ENCODE data around the gene HM13. TPM values are rescaled to one million over a fixed set of nuclear protein-coding genes. Genes with fewer than 3 reads are reported as not detected.
A peak's percentile ranks its signal among the peaks of the same experiment; 100 is the strongest.

Gene HM13
- total and polyA plus RNA-seq, 2 of the 13 experiments (the other 11 are each of a cell fraction or from before 2014, with no cell fraction given): 118 to 243 TPM

- TF ChIP-seq, protein P1, sequence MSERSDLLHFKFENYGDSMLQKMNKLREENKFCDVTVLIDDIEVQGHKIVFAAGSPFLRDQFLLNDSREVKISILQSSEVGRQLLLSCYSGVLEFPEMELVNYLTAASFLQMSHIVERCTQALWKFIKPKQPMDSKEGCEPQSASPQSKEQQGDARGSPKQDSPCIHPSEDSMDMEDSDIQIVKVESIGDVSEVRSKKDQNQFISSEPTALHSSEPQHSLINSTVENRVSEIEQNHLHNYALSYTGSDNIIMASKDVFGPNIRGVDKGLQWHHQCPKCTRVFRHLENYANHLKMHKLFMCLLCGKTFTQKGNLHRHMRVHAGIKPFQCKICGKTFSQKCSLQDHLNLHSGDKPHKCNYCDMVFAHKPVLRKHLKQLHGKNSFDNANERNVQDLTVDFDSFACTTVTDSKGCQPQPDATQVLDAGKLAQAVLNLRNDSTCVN (CRISPR knock-in tag; IDR thresholded peaks at IDR 0.05; ENCODE audit: borderline replicate concordance): peak; percentile 71; the same call in 1 of the 2 replicates
- TF ChIP-seq, protein P2, sequence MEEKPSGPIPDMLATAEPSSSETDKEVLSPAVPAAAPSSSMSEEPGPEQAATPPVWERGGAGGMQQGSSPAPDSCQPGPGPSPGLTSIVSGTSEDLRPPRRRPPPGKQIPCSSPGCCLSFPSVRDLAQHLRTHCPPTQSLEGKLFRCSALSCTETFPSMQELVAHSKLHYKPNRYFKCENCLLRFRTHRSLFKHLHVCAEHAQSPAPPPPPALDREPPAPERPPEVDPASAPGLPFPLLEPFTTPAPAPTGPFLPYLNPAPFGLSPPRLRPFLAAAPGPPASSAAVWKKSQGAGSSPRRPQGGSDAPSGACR (CRISPR knock-in tag; IDR thresholded peaks at IDR 0.05): peak; percentile 99
- TF ChIP-seq ZNF235 (CRISPR knock-in tag; IDR thresholded peaks at IDR 0.05; ENCODE audit: borderline replicate concordance) (peak; percentile 92), XRCC5 (optimal IDR thresholded peaks at IDR 0.05; ENCODE audit: low read length) (peak; percentile 89), SMAD9 (CRISPR knock-in tag; IDR thresholded peaks at IDR 0.05) (peak; percentile 87; the same call in 1 of the 2 replicates), CREB1 (IDR thresholded peaks at IDR 0.05) (peak; percentile 49), CREB1 (CRISPR knock-in tag; IDR thresholded peaks at IDR 0.05) (peak; percentile 70; the same call in 1 of the 2 replicates), ZNF782 (CRISPR knock-in tag; IDR thresholded peaks at IDR 0.05; ENCODE audit: borderline replicate concordance) (peak; percentile 82), SALL1 (CRISPR knock-in tag; IDR thresholded peaks at IDR 0.05) (peak; percentile 96), SMARCE1 (IDR thresholded peaks at IDR 0.05; ENCODE audit: borderline replicate concordance) (no peak), CEBPG (CRISPR knock-in tag; IDR thresholded peaks at IDR 0.05) (peak; percentile 98), ZNF44 (CRISPR knock-in tag; IDR thresholded peaks at IDR 0.05) (peak; percentile 100), ZNF878 (CRISPR knock-in tag; IDR thresholded peaks at IDR 0.05) (peak; percentile 15; the same call in 1 of the 2 replicates), ZNF275 (CRISPR knock-in tag; IDR thresholded peaks at IDR 0.05; ENCODE audit: borderline replicate concordance) (peak; percentile 93; the same call in 1 of the 2 replicates), MEF2D (CRISPR knock-in tag; IDR thresholded peaks at IDR 0.05) (peak; percentile 95), GZF1 (CRISPR knock-in tag; IDR thresholded peaks at IDR 0.05) (peak; percentile 23; the same call in 1 of the 2 replicates), ZSCAN25 (CRISPR knock-in tag; IDR thresholded peaks at IDR 0.05) (peak; percentile 85; the same call in 1 of the 2 replicates), ZFAT (CRISPR knock-in tag; conservative IDR thresholded peaks at IDR 0.05) (peak; percentile 74; the same call in 1 of the 2 replicates)
- TF ChIP-seq, protein P3, sequence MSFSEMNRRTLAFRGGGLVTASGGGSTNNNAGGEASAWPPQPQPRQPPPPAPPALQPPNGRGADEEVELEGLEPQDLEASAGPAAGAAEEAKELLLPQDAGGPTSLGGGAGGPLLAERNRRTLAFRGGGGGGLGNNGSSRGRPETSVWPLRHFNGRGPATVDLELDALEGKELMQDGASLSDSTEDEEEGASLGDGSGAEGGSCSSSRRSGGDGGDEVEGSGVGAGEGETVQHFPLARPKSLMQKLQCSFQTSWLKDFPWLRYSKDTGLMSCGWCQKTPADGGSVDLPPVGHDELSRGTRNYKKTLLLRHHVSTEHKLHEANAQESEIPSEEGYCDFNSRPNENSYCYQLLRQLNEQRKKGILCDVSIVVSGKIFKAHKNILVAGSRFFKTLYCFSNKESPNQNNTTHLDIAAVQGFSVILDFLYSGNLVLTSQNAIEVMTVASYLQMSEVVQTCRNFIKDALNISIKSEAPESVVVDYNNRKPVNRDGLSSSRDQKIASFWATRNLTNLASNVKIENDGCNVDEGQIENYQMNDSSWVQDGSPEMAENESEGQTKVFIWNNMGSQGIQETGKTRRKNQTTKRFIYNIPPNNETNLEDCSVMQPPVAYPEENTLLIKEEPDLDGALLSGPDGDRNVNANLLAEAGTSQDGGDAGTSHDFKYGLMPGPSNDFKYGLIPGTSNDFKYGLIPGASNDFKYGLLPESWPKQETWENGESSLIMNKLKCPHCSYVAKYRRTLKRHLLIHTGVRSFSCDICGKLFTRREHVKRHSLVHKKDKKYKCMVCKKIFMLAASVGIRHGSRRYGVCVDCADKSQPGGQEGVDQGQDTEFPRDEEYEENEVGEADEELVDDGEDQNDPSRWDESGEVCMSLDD (CRISPR knock-in tag; IDR thresholded peaks at IDR 0.05; ENCODE audit: borderline replicate concordance): peak; percentile 97
- TF ChIP-seq, protein P4, sequence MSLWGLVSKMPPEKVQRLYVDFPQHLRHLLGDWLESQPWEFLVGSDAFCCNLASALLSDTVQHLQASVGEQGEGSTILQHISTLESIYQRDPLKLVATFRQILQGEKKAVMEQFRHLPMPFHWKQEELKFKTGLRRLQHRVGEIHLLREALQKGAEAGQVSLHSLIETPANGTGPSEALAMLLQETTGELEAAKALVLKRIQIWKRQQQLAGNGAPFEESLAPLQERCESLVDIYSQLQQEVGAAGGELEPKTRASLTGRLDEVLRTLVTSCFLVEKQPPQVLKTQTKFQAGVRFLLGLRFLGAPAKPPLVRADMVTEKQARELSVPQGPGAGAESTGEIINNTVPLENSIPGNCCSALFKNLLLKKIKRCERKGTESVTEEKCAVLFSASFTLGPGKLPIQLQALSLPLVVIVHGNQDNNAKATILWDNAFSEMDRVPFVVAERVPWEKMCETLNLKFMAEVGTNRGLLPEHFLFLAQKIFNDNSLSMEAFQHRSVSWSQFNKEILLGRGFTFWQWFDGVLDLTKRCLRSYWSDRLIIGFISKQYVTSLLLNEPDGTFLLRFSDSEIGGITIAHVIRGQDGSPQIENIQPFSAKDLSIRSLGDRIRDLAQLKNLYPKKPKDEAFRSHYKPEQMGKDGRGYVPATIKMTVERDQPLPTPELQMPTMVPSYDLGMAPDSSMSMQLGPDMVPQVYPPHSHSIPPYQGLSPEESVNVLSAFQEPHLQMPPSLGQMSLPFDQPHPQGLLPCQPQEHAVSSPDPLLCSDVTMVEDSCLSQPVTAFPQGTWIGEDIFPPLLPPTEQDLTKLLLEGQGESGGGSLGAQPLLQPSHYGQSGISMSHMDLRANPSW (CRISPR knock-in tag; IDR thresholded peaks at IDR 0.05; ENCODE audit: borderline replicate concordance): peak; percentile 82; the same call in 1 of the 2 replicates
Observed at GRCh38 chr20:31572701-31573554, 58.7 kb downstream of the HM13 start (continued).

Measured in HepG2 (cell line).